Measurements from ENCODE around the gene NR1H3. TPM values are rescaled to one million over a fixed set of nuclear protein-coding genes. Genes with fewer than 3 reads are reported as not detected.

The NR1H3 gene
- total and polyA plus RNA-seq, 10 of the 15 experiments (the other 5 are each of a cell fraction or from before 2014, with no cell fraction given), result 2.6 to 8.9 (median 4.5) TPM

DNA sequence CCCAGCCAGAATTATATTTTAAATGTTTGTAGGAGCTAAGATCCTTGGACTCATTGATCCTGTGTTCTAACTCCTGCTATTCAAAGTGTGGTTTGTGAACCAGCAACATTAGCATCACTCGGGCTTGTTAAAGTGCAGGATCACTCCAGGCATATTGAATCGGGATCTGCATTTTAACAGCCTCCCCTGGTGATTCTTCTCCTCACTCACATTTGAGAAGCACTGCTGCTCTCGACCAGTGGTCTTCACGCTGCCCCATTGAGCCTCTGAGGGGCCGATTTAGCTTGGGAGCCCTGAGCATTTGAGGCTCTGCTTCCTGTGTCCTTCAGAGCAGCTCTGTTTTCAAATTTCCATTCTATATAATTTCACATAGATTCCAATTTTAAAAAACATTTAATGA is 23.1 kb downstream of the NR1H3 start:
- RAD21 ChIA-PET (ENCODE audit: unreplicated experiment), result no interaction called here
- H3K27me3 ChIP-seq (replicated peaks in 1 of 2; ENCODE audit: control insufficient read depth in 2 of 2, insufficient read depth in 2 of 2, low read length in 1 of 2), result no peaks in the 10 kb centered on the region
- no peak for DNase-seq (ENCODE audit: low read depth, low spot score)
- no peak overlapping the region for H3K27ac ChIP-seq (ENCODE audit: control insufficient read depth, insufficient read depth)
- no peak overlapping the region for H3K4me3 ChIP-seq
- no peak overlapping the region for H2AFZ ChIP-seq (ENCODE audit: control insufficient read depth, low read depth, low read length)
- no peak overlapping the region for H3K9ac ChIP-seq (ENCODE audit: control insufficient read depth, insufficient read depth, low read length)
- no peak for FAIRE-seq
- BruUV-seq (replicated peaks), result no TSS peak
- no peaks in the 10 kb centered on the region for H3K9me3 ChIP-seq (replicated peaks; ENCODE audit: control insufficient read depth, insufficient read depth, low read length)
- in situ Hi-C loops (cut with MboI), result no loop called here
- H3K36me3 ChIP-seq (ENCODE audit: control insufficient read depth in 2 of 2, insufficient read depth in 2 of 2, low read length in 1 of 2), result peaks cover 31 to 47% of the 10 kb centered on the region in 2 experiments
- no peak overlapping the region for H3K4me2 ChIP-seq (ENCODE audit: control insufficient read depth, insufficient read depth)
- ATAC-seq, result no peak
- H4K20me1 ChIP-seq (ENCODE audit: control insufficient read depth, insufficient read depth), result no peaks in the 10 kb centered on the region
- 94% methylated on average over 5 of the region's 5 CpGs for WGBS (ENCODE audit: insufficient coverage, insufficient replicate concordance, low lambda C conversion rate, missing lambda C conversion rate)
- no peaks in the 10 kb centered on the region for H3K4me1 ChIP-seq (ENCODE audit: control insufficient read depth, insufficient read depth, low read length)
- no peaks in the 10 kb centered on the region for H3K79me2 ChIP-seq (ENCODE audit: control insufficient read depth, insufficient read depth, low read length)
- POLR2A ChIA-PET, result interaction anchor here (1.0 to 1.5 kb wide), 3 partner anchors 10 to 132 kb away, joined by 3 to 4 read pairs (median 3); no protein-coding TSS in a partner anchor
- CTCF ChIA-PET, result interaction anchor here (0.8 to 1.0 kb wide), 2 partner anchors 12 to 33 kb away, joined by 3 read pairs; partner anchors contain the start of gene ACP2
- intact Hi-C loops (cut with micrococcal nuclease; ENCODE audit: unreplicated experiment), result no loop called here
- SMC1A ChIA-PET (ENCODE audit: uncharacterized antibody, unreplicated experiment), result interaction anchor here (1.2 kb wide), 1 partner anchor 20 kb away, joined by 4 read pairs; no protein-coding TSS in a partner anchor
- TF ChIP-seq EP300 (IDR thresholded peaks at IDR 0.05; ENCODE audit: borderline replicate concordance in 1 of 2, control insufficient read depth in 1 of 2, low read depth in 2 of 2, low read length in 2 of 2), result no peak
- TF ChIP-seq, protein P1, sequence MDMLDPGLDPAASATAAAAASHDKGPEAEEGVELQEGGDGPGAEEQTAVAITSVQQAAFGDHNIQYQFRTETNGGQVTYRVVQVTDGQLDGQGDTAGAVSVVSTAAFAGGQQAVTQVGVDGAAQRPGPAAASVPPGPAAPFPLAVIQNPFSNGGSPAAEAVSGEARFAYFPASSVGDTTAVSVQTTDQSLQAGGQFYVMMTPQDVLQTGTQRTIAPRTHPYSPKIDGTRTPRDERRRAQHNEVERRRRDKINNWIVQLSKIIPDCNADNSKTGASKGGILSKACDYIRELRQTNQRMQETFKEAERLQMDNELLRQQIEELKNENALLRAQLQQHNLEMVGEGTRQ (IDR thresholded peaks at IDR 0.05; ENCODE audit: borderline replicate concordance, low read depth, low read length), result no peak
- no peak for TF ChIP-seq STAT3 (IDR thresholded peaks at IDR 0.05; ENCODE audit: low read depth, low read length)
- TF ChIP-seq SMC3 (IDR thresholded peaks at IDR 0.05; ENCODE audit: borderline replicate concordance, low read length), result no peak
- no peak for TF ChIP-seq CBFB (IDR thresholded peaks at IDR 0.05; ENCODE audit: low read depth)
- TF ChIP-seq, protein P2, sequence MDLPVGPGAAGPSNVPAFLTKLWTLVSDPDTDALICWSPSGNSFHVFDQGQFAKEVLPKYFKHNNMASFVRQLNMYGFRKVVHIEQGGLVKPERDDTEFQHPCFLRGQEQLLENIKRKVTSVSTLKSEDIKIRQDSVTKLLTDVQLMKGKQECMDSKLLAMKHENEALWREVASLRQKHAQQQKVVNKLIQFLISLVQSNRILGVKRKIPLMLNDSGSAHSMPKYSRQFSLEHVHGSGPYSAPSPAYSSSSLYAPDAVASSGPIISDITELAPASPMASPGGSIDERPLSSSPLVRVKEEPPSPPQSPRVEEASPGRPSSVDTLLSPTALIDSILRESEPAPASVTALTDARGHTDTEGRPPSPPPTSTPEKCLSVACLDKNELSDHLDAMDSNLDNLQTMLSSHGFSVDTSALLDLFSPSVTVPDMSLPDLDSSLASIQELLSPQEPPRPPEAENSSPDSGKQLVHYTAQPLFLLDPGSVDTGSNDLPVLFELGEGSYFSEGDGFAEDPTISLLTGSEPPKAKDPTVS (IDR thresholded peaks at IDR 0.05; ENCODE audit: low read depth, low read length), result no peak
- TF ChIP-seq, protein P3, sequence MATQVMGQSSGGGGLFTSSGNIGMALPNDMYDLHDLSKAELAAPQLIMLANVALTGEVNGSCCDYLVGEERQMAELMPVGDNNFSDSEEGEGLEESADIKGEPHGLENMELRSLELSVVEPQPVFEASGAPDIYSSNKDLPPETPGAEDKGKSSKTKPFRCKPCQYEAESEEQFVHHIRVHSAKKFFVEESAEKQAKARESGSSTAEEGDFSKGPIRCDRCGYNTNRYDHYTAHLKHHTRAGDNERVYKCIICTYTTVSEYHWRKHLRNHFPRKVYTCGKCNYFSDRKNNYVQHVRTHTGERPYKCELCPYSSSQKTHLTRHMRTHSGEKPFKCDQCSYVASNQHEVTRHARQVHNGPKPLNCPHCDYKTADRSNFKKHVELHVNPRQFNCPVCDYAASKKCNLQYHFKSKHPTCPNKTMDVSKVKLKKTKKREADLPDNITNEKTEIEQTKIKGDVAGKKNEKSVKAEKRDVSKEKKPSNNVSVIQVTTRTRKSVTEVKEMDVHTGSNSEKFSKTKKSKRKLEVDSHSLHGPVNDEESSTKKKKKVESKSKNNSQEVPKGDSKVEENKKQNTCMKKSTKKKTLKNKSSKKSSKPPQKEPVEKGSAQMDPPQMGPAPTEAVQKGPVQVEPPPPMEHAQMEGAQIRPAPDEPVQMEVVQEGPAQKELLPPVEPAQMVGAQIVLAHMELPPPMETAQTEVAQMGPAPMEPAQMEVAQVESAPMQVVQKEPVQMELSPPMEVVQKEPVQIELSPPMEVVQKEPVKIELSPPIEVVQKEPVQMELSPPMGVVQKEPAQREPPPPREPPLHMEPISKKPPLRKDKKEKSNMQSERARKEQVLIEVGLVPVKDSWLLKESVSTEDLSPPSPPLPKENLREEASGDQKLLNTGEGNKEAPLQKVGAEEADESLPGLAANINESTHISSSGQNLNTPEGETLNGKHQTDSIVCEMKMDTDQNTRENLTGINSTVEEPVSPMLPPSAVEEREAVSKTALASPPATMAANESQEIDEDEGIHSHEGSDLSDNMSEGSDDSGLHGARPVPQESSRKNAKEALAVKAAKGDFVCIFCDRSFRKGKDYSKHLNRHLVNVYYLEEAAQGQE (IDR thresholded peaks at IDR 0.05; ENCODE audit: low read depth, low read length), result no peak

Measured in GM12878 (cell line).